H1 (cell line): ENCODE data around the gene PTPRD. TPM values are rescaled to one million over a fixed set of nuclear protein-coding genes. Genes with fewer than 3 reads are reported as not detected.

Experiments
- BCL11A ChIP-seq, 2 experiments: IDR thresholded peaks; one replicate each; pipeline ENCODE4 v1.6.1; 2011; ENCODE audit warnings: low read depth in 2 of 2, low read length in 2 of 2, mild to moderate bottlenecking in 2 of 2
- CBX8 ChIP-seq: fragments of 300-800, 300-1000 bp; sonication (generic); IDR thresholded peaks from 2 replicates; pipeline ENCODE4 v1.7.1; 2016; ENCODE audit warnings: low read depth, low read length, borderline replicate concordance
- CEBPB ChIP-seq: IDR thresholded peaks from 2 replicates; pipeline ENCODE4 v1.6.1; 2012; ENCODE audit warnings: low read depth, low read length
- CHD2 ChIP-seq: IDR thresholded peaks from 2 replicates; pipeline ENCODE4 v1.6.1; 2012; ENCODE audit warnings: low read length, improper control_type of control experiment
- EP300 ChIP-seq, 2 experiments: IDR thresholded peaks; 1 replicate in 1 of 2; 2 replicates in 1 of 2; pipeline ENCODE4 v1.6.1; 2011 to 2012; ENCODE audit warnings: low read depth in 2 of 2, low read length in 2 of 2, mild to moderate bottlenecking in 2 of 2, borderline replicate concordance in 1 of 2, inconsistent platforms in 1 of 2, moderate library complexity in 1 of 2
- RAD21 ChIP-seq, 2 experiments: IDR thresholded peaks in 1 of 2; conservative IDR thresholded peaks in 1 of 2; 2 replicates each; pipeline ENCODE4 v1.6.1; 2011; ENCODE audit warnings: low read depth in 2 of 2, low read length in 2 of 2, improper control_type of control experiment in 1 of 2, inconsistent platforms in 1 of 2, mild to moderate bottlenecking in 1 of 2, moderate library complexity in 1 of 2
- SP1 ChIP-seq: IDR thresholded peaks from 2 replicates; pipeline ENCODE4 v1.6.1; 2011; ENCODE audit warnings: low read depth, low read length
- polyA plus RNA-seq, 7 experiments: library from polyadenylated mRNA; depleted of rRNA in 3 of 7; stranded (reverse) in 5 of 7; unstranded in 2 of 7; fragments of >200 nt in 5 of 7; fragments of 200-250 nt in 2 of 7; gene quantifications; 1 replicate in 5 of 7; 2 replicates in 1 of 7; 4 replicates in 1 of 7; pipeline versions ENCODE4 v1.2.1 to v1.2.3, GENCODE V29; 2011 to 2013; ENCODE audit warnings: missing spikeins in 2 of 7, mixed read lengths in 2 of 7
- total RNA-seq: library from RNA; stranded (reverse); fragmentation: NEBNext Ultra II Directional; extraction: Animal tissue kit (Norgen Biotek cat#: 25700); gene quantifications from 2 replicates; pipeline ENCODE4 v1.2.1, GENCODE V29; 2021

The PTPRD gene
- total and polyA plus RNA-seq, 2 of the 8 experiments (the other 6 are each of a cell fraction or from before 2014, with no cell fraction given) = 17.2 to 77.0 TPM

DNA sequence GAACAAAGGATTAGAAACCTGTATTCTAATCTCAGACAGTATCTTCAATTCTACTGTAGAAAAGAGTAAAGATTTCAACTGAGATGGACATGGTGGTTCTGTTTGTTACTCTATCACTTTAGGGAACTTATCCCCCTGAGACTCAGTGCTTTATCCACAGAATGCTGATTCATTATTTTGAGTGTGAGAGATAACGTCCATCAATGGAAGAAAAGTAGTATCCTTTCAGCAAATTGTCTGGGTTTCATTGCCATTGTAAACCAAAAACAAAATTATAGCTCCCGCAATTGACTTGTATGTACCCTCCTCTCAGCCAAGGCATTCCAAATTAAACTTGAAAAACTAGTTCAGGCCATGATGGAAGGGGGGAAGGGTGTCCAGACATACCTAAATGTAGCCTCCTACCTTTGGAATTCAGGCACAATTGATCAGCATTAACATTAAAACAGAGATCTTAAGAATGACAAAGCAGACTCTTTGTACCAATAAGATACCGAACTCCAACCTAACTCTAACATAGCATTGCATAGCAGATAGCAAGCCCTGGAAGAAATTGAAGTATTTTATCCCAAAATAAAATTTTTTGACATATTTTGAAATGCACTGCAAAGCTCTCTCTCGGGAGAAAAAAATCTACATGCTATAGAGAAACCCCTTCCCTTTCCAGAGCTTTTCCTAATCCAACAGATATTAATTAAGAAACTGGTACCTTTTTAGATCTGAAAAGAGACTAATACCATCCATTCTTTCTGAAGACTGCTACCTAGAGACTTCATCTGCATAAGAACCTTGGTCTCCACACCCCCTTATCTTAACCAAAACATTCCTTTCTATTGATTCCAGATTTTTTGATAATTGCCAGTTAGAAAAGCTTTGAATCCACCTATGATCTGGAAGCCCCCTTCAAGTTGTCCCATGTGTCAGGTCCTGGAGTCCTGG lies 1055.7 kb downstream of the PTPRD start (continued):
- TF ChIP-seq BCL11A (IDR thresholded peaks at IDR 0.05; ENCODE audit: low read depth in 2 of 2, low read length in 2 of 2) (peak in 1 of 2 experiments; percentile 70), CBX8 (no peak), CEBPB (no peak), EP300 (IDR thresholded peaks at IDR 0.05; ENCODE audit: borderline replicate concordance in 1 of 2, low read depth in 2 of 2, low read length in 2 of 2) (peak in 1 of 2 experiments; percentile 95; a peak in 2 of 3 replicates), CHD2 (peak; percentile 71), SP1 (peak; percentile 99), RAD21 (IDR thresholded peaks at IDR 0.05 in 1 of 2, conservative IDR thresholded peaks at IDR 0.05 in 1 of 2; ENCODE audit: low read depth in 2 of 2, low read length in 2 of 2) (0 out of 4 replicates have a peak, but pooled peaks of 1 of the 2 experiments have one; percentile 12)
